BLaER1 (cell line): ENCODE results near the gene ACOT4.

ENCODE experiments used
- H3K27ac ChIP-seq: shearing (Covaris generic); formaldehyde crosslinking; 2 replicates; pipeline ENCODE4 v1.8.1; 2022
- H3K27me3 ChIP-seq: shearing (Covaris generic); formaldehyde crosslinking; 2 replicates; pipeline ENCODE4 v1.8.1; 2022
- H3K36me3 ChIP-seq: shearing (Covaris generic); formaldehyde crosslinking; 2 replicates; pipeline ENCODE4 v1.8.1; 2022
- H3K4me1 ChIP-seq: shearing (Covaris generic); formaldehyde crosslinking; 2 replicates; pipeline ENCODE4 v1.8.1; 2022
- H3K4me2 ChIP-seq: shearing (Covaris generic); formaldehyde crosslinking; 2 replicates; pipeline ENCODE4 v1.8.1; 2022
- H3K4me3 ChIP-seq: shearing (Covaris generic); formaldehyde crosslinking; 2 replicates; pipeline ENCODE4 v1.8.1; 2022
- H3K9ac ChIP-seq: shearing (Covaris generic); formaldehyde crosslinking; 2 replicates; pipeline ENCODE4 v1.8.1; 2022
- H3K9me3 ChIP-seq: shearing (Covaris generic); formaldehyde crosslinking; 2 replicates; pipeline ENCODE4 v1.8.1; 2022
- H4K20me1 ChIP-seq: shearing (Covaris generic); formaldehyde crosslinking; 2 replicates; pipeline ENCODE4 v1.8.1; 2022
- Cebpa-rat ChIP-seq: shearing (Covaris generic); IDR thresholded peaks from 2 replicates; pipeline ENCODE4 v1.8.1; 2022

Gene ACOT4

GRCh38 chr14:73613046-73613383, 21.3 kb downstream of the ACOT4 start:
- no peak for TF ChIP-seq Cebpa-rat
- peak overlapping the region; percentile 51; the same call in 1 of the 2 replicates for H3K9ac ChIP-seq
- peaks cover 4% of the 10 kb centered on the region; the same call in 1 of the 2 replicates for H3K9me3 ChIP-seq
- H3K36me3 ChIP-seq, result no peaks in the 10 kb centered on the region
- H3K4me1 ChIP-seq, result peaks cover 6% of the 10 kb centered on the region; the same call in 1 of the 2 replicates
- no peak overlapping the region for H3K27ac ChIP-seq
- peak overlapping the region; percentile 85 for H3K4me2 ChIP-seq
- peaks cover 34% of the 10 kb centered on the region for H3K27me3 ChIP-seq
- no peaks in the 10 kb centered on the region for H4K20me1 ChIP-seq
- H3K4me3 ChIP-seq, result peak overlapping the region; percentile 73

DNA sequence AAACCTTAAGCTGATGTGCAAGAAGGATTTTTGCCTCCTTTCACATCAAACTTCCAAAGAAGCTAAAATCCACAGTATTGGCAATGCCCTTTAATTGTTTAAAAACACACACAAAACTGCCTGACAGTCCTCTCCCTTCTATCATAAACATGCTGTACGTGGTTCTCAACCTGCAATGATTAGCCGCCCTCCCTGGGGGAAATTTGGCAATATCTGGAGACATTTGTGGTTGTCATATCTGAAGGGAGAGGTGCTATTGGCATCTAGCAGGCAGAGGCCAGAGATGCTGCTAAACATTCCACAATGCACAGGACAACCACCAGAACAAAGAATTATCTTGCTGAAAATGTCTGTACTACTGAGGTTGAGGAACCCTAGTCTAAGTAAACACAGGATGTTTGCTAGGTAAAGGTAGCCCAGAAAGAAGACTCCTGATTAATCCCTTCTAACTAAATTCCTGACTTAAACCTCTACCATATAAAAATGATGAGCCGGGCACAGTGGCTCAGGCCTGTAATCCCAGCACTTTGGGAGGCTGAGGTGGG, 21.8 kb downstream of the ACOT4 start:
- H3K4me2 ChIP-seq, result peak overlapping the region; percentile 85; the same call in 1 of the 2 replicates
- no peaks in the 10 kb centered on the region for H3K36me3 ChIP-seq
- H3K9me3 ChIP-seq, result peaks cover 4% of the 10 kb centered on the region; the same call in 1 of the 2 replicates
- no peak overlapping the region for H3K27ac ChIP-seq
- H3K4me3 ChIP-seq, result no peak overlapping the region
- peaks cover 6% of the 10 kb centered on the region; the same call in 1 of the 2 replicates for H3K4me1 ChIP-seq
- H4K20me1 ChIP-seq, result no peaks in the 10 kb centered on the region
- H3K27me3 ChIP-seq, result peaks cover 34% of the 10 kb centered on the region
- no peak for TF ChIP-seq Cebpa-rat
- H3K9ac ChIP-seq, result no peak overlapping the region

GRCh38 chr14:73616831-73617230, 25.2 kb downstream of the ACOT4 start:
- Histone ChIP-seq H4K20me1 (no peaks in the 10 kb centered on the region), H3K4me1 (peaks cover 6% of the 10 kb centered on the region; the same call in 1 of the 2 replicates), H3K9me3 (no peaks in the 10 kb centered on the region), H3K27me3 (peaks cover 24% of the 10 kb centered on the region), H3K4me2 (no peak overlapping the region), H3K36me3 (no peaks in the 10 kb centered on the region), H3K9ac (no peak overlapping the region), H3K4me3 (no peak overlapping the region), H3K27ac (no peak overlapping the region)
- no peak for TF ChIP-seq Cebpa-rat

DNA sequence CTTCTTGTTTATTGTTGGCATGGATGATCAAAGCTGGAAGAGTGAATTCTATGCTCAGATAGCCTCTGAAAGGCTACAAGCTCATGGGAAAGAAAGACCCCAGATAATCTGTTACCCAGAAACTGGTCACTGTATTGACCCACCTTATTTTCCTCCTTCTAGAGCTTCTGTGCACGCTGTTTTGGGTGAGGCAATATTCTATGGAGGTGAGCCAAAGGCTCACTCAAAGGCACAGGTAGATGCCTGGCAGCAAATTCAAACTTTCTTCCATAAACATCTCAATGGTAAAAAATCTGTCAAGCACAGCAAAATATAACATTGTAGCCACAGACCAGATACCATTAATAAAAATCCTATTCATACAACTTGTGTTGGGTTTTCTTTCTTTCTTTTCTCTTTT, 27.9 kb downstream of the ACOT4 start:
- TF ChIP-seq Cebpa-rat, result no peak
- H3K27ac ChIP-seq, result no peak overlapping the region
- H3K9ac ChIP-seq, result no peak overlapping the region
- H3K9me3 ChIP-seq, result peaks cover 6% of the 10 kb centered on the region; the same call in 1 of the 2 replicates
- peaks cover 9% of the 10 kb centered on the region; the same call in 1 of the 2 replicates for H3K4me1 ChIP-seq
- H3K4me3 ChIP-seq, result no peak overlapping the region
- no peaks in the 10 kb centered on the region for H3K36me3 ChIP-seq
- no peak overlapping the region for H3K4me2 ChIP-seq
- no peaks in the 10 kb centered on the region for H4K20me1 ChIP-seq
- no peaks in the 10 kb centered on the region for H3K27me3 ChIP-seq

DNA sequence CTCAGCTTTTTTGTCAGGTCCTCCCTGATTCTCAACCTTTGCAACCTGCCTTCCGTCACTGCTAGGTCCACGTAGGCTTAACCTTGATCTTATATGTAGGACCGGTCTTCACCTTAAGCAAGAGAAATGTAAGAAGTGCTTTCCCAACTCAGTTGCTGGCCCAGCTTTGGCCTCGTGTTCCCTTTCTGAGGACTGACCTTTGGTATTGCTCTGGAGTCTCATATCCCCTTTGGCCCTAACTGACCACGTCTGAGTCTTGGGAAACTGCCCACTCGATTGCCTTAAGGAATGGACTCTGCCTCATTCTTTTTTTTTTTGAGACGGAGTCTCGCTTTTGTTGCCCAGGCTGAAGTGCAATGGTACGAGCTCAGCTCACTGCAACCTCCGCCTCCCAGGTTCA, 28.6 kb downstream of the ACOT4 start:
- H3K9me3 ChIP-seq, result peaks cover 6% of the 10 kb centered on the region; the same call in 1 of the 2 replicates
- no peak overlapping the region for H3K4me2 ChIP-seq
- no peak for TF ChIP-seq Cebpa-rat
- peaks cover 9% of the 10 kb centered on the region; the same call in 1 of the 2 replicates for H3K4me1 ChIP-seq
- no peak overlapping the region for H3K27ac ChIP-seq
- no peak overlapping the region for H3K4me3 ChIP-seq
- H3K27me3 ChIP-seq, result no peaks in the 10 kb centered on the region
- no peaks in the 10 kb centered on the region for H4K20me1 ChIP-seq
- H3K36me3 ChIP-seq, result no peaks in the 10 kb centered on the region
- no peak overlapping the region for H3K9ac ChIP-seq

DNA sequence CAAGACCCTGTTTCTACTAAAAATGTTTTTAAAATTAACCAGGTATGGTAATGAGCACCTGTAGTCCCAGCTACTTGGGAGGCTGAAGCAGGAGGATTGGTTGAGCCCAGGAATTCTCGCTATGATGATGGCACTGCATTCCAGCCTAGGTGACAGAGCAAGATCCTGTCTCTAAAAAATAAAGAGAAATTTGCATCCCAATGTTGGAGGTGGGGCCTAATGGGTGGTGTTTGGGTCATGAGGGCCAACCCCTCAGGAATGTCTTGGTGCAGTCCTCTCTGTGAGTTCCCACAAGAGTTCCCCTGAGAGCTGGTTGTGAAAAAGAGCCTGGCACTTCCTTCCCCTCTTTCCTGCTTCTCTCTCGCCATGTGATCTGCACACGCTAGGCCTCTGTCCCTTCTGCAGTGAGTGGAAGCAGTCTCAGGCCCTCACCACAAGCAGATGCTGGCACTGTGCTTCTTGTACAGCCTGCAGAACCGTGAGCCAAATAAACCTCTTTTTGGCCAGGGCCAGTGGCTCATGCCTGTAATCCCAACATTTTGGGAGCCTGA, 31.9 kb downstream of the ACOT4 start:
- H3K4me3 ChIP-seq, result no peak overlapping the region
- no peak overlapping the region for H3K9ac ChIP-seq
- H3K9me3 ChIP-seq, result peaks cover 6% of the 10 kb centered on the region; the same call in 1 of the 2 replicates
- no peaks in the 10 kb centered on the region for H4K20me1 ChIP-seq
- no peaks in the 10 kb centered on the region for H3K36me3 ChIP-seq
- H3K27ac ChIP-seq, result no peak overlapping the region
- H3K27me3 ChIP-seq, result no peaks in the 10 kb centered on the region
- peak overlapping the region; percentile 22 for H3K4me2 ChIP-seq
- H3K4me1 ChIP-seq, result peaks cover 9% of the 10 kb centered on the region; the same call in 1 of the 2 replicates
- TF ChIP-seq Cebpa-rat, result no peak

- Histone ChIP-seq H3K36me3 (no peaks in the 10 kb centered on the region), H3K9me3 (peaks cover 6% of the 10 kb centered on the region; the same call in 1 of the 2 replicates), H3K4me1 (peaks cover 9% of the 10 kb centered on the region; the same call in 1 of the 2 replicates), H3K4me2 (no peak overlapping the region), H3K27me3 (no peaks in the 10 kb centered on the region), H3K27ac (no peak overlapping the region), H4K20me1 (no peaks in the 10 kb centered on the region), H3K9ac (no peak overlapping the region), H3K4me3 (no peak overlapping the region)
- no peak for TF ChIP-seq Cebpa-rat
Observed at GRCh38 chr14:73625706-73626105, 34.0 kb downstream of the ACOT4 start.

- Histone ChIP-seq H3K36me3 (no peaks in the 10 kb centered on the region), H3K4me3 (no peak overlapping the region), H3K27ac (no peak overlapping the region), H3K4me2 (no peak overlapping the region), H3K4me1 (peaks cover 9% of the 10 kb centered on the region; the same call in 1 of the 2 replicates), H3K27me3 (no peaks in the 10 kb centered on the region), H4K20me1 (no peaks in the 10 kb centered on the region), H3K9me3 (peaks cover 6% of the 10 kb centered on the region; the same call in 1 of the 2 replicates), H3K9ac (no peak overlapping the region)
- TF ChIP-seq Cebpa-rat, result no peak
Observed at GRCh38 chr14:73627151-73627558, 35.5 kb downstream of the ACOT4 start.

DNA sequence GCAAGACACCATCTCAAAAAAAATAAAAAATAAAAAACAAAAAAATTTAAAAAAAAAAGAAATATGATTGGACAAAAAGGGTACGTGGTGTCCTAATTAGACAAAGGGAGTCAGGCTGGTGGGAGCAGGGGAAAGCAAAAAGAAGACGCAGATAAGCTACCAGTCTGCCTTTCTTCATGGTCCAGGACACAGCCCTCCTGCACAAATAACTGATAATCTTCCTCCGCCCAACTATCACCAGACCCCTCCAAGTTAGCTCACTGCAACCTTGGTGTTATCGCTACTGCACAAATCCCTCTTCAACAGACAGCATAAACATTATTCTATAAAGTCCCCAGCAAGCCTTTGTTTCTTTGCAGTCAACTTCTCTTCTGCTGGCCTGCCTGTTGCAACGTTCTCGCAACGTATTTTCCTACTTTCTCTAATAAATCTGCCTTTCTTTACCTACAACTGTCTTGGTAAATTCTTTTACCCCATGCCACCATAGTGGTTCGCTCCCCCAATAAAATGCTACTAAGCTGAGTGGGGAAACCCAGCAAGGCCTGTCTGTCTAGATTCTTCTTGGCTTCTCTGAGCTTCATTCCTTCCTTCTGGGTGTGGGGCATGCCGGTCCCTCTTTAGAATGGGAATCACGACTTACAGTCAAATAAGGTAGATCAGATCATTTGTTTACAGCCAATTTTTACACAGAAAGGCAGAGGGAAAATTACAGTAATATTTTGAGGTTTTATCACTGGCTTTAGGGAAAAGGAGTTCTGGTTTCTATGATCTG, 38.5 kb downstream of the ACOT4 start:
- Histone ChIP-seq H3K27ac (no peak overlapping the region), H3K4me1 (peaks cover 6% of the 10 kb centered on the region; the same call in 1 of the 2 replicates), H3K4me3 (no peak overlapping the region), H3K4me2 (no peak overlapping the region), H3K36me3 (no peaks in the 10 kb centered on the region), H3K27me3 (peaks cover 25% of the 10 kb centered on the region), H3K9ac (no peak overlapping the region), H4K20me1 (no peaks in the 10 kb centered on the region), H3K9me3 (no peaks in the 10 kb centered on the region)
- TF ChIP-seq Cebpa-rat, result no peak
